Kidney (tissue), 14 donors: ENCODE results near the gene RFT1. TPM values are rescaled to one million over a fixed set of nuclear protein-coding genes. Genes with fewer than 3 reads are reported as not detected.

Experiments
- DNase-seq, 5 donors: peaks; one replicate each; pipeline ENCODE4 v3.0.0-alpha.2; 2013 to 2020
- FAIRE-seq: peaks from 2 replicates; lab custom pipeline; 2012; peaks lifted over from hg19 to GRCh38; lab: Jason Lieb, UNC
- H3K27ac ChIP-seq, 2 donors: one replicate each; pipeline ENCODE4 v1.7.0; 2013; ENCODE audit warnings: low read depth in 2 of 2, low read length in 2 of 2, inconsistent platforms in 1 of 2
- H3K27me3 ChIP-seq: one replicate; pipeline ENCODE4 v1.7.1; 2013; ENCODE audit warnings: low read length, inconsistent platforms; ENCODE audit not compliant: control insufficient read depth, insufficient read depth
- H3K36me3 ChIP-seq, 3 donors: one replicate each; pipeline versions ENCODE4 v1.7.0 to v1.7.1; 2013; ENCODE audit warnings: low read length in 3 of 3, control low read depth in 1 of 3, inconsistent platforms in 1 of 3; ENCODE audit not compliant: insufficient read depth in 3 of 3, control insufficient read depth in 2 of 3
- H3K4me1 ChIP-seq, 3 donors: one replicate each; pipeline versions ENCODE4 v1.7.0 to v1.7.1; 2013; ENCODE audit warnings: low read length in 3 of 3, inconsistent platforms in 1 of 3, low read depth in 1 of 3; ENCODE audit not compliant: control insufficient read depth in 2 of 3, insufficient read depth in 2 of 3
- H3K4me3 ChIP-seq, 3 donors: one replicate each; pipeline versions ENCODE4 v1.7.0 to v1.8.1; 2013; ENCODE audit warnings: low read length in 3 of 3, control low read depth in 1 of 3, inconsistent platforms in 1 of 3
- H3K9ac ChIP-seq, 3 donors: one replicate each; pipeline versions ENCODE4 v1.7.0 to v1.7.1; 2013; ENCODE audit warnings: low read length in 3 of 3, control low read depth in 1 of 3, inconsistent platforms in 1 of 3
- H3K9me3 ChIP-seq, 3 donors: one replicate each; pipeline versions ENCODE4 v1.7.0 to v1.7.1; 2013; ENCODE audit warnings: low read length in 3 of 3, control low read depth in 1 of 3, inconsistent platforms in 1 of 3; ENCODE audit not compliant: control insufficient read depth in 2 of 3, insufficient read depth in 1 of 3
- intact Hi-C: fragments of 100-400 bp; cut with DNase I; formaldehyde crosslinking; loops from one replicate; pipeline ENCODE4 v1.11.1; 2022
- polyA plus RNA-seq: library from polyadenylated mRNA; stranded (reverse); fragments of 350-450 nt; fragmentation: Illumina TruSeq; extraction: RNeasy Lipid Tissue Mini Kit (QIAGEN cat#74804); gene quantifications from one replicate; pipeline ENCODE4 v1.2.3, GENCODE V29; 2014; ENCODE audit warnings: low read depth, low replicate concordance; ENCODE audit not compliant: insufficient read depth
- total RNA-seq: library from RNA; stranded (reverse); fragmentation: NEBNext Ultra II Directional; extraction: Animal tissue kit (Norgen Biotek cat#: 25700); gene quantifications from one replicate; pipeline ENCODE4 v1.2.1, GENCODE V29; 2021
- TF ChIP-seq, protein P1 (sequence below): IDR thresholded peaks from 3 replicates; pipeline ENCODE4 v1.5.1; 2012; ENCODE audit warnings: mild to moderate bottlenecking, moderate library complexity, borderline replicate concordance; ENCODE audit not compliant: insufficient read depth; ENCODE audit errors: extremely low read depth
- donor health status: control.
- donor health status: control.
- donor health status: control.
- donor health status: control.
- donor health status: control.
- donor health status: DM: yes; HTN: yes; CAD: no.
- donor health status: Normal renal cell carcinoma (clear cell type).

RFT1 gene
- total and polyA plus RNA-seq, 2 donors from 2014 or later, result 14.7 to 22.8 TPM

DNA sequence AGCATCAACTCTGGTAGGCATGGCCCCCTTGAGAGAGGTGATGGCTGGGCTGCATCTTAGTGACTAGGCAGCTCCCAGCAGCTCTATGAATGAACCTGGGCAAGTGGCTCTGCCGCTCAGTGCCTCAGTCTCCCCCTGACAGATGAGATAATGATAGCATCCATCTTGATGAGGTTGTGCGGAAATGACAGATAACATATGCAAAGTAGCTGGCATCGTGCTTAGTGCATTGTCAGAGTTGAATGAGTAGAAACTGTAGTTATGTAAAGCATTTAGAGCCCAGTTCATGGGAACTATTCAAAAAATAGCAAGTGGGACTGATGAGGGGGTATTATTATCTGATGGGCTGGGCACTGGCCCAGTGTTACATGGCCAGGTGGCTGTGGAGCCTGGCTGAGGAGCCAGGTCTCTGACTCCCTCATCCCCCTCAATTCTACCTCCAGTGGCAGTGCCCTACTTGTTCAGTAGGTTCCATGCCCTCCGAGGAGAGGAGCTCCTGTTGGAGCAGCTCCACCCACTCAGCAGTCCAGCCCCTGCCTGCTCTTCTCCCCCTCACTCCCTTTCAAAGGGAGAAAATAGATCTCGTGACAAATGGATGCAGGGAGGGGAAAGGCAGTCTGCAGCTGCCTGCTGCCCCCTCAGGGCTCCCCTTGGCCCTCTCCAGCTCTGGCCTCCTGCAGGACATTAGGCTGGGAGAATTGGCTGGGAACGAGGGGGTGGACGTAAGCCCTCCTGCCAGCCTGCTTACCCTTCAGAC lies 37.4 kb upstream of the RFT1 start:
- H3K9me3 ChIP-seq, result no peaks in the 10 kb centered on the region
- peaks cover 0 to 3% (median 3%) of the 10 kb centered on the region in 3 donors for H3K36me3 ChIP-seq
- H3K27me3 ChIP-seq, result no peaks in the 10 kb centered on the region
- no peak overlapping the region for H3K4me3 ChIP-seq
- no peak overlapping the region for H3K9ac ChIP-seq
- TF ChIP-seq, protein P1, sequence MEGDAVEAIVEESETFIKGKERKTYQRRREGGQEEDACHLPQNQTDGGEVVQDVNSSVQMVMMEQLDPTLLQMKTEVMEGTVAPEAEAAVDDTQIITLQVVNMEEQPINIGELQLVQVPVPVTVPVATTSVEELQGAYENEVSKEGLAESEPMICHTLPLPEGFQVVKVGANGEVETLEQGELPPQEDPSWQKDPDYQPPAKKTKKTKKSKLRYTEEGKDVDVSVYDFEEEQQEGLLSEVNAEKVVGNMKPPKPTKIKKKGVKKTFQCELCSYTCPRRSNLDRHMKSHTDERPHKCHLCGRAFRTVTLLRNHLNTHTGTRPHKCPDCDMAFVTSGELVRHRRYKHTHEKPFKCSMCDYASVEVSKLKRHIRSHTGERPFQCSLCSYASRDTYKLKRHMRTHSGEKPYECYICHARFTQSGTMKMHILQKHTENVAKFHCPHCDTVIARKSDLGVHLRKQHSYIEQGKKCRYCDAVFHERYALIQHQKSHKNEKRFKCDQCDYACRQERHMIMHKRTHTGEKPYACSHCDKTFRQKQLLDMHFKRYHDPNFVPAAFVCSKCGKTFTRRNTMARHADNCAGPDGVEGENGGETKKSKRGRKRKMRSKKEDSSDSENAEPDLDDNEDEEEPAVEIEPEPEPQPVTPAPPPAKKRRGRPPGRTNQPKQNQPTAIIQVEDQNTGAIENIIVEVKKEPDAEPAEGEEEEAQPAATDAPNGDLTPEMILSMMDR, result no peak
- peaks cover 0 to 59% (median 29%) of the 10 kb centered on the region in 3 donors for H3K4me1 ChIP-seq
- DNase-seq (peak in 1 of 5 donors; percentile 32), FAIRE-seq (no peak)
- intact Hi-C loops, result no loop called here
- no peak overlapping the region for H3K27ac ChIP-seq

DNA sequence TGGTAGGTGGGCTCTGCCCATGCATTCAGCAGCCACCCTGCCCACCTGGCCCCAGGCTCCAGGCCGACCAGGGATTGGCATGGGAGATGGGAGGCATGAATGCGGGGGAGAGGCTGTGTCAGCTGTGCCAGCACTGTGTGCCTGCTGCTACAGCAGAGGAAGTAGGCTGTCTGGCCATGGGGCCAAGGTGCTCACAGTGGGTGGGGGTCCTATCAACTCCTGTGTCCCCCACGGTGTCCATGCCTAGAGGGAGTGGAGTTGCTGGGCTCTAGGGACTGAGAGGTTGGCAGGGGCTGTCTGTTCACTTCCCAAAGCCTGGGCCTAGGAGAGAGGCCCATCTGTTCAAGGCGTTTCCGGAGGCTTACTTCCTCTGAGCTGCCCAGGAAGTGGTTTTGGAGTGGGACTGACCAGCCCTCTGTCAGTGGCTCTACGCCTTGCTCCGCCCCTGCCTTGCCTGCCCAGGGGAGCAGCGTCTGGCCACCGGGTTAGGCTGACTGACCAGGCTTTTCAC lies 36.6 kb upstream of the RFT1 start:
- peak overlapping the region in 1 of 3 donors; percentile 23 for H3K9ac ChIP-seq
- H3K36me3 ChIP-seq, result peaks cover 0 to 3% (median 3%) of the 10 kb centered on the region in 3 donors
- no peak overlapping the region for H3K4me3 ChIP-seq
- intact Hi-C loops, result no loop called here
- peak overlapping the region in 1 of 2 donors; percentile 54 for H3K27ac ChIP-seq
- TF ChIP-seq, protein P1, result no peak
- FAIRE-seq (no peak), DNase-seq (peak in 2 of 5 donors; percentile 33 to 56)
- no peaks in the 10 kb centered on the region for H3K9me3 ChIP-seq
- no peaks in the 10 kb centered on the region for H3K27me3 ChIP-seq
- peaks cover 0 to 56% (median 32%) of the 10 kb centered on the region in 3 donors for H3K4me1 ChIP-seq

DNA sequence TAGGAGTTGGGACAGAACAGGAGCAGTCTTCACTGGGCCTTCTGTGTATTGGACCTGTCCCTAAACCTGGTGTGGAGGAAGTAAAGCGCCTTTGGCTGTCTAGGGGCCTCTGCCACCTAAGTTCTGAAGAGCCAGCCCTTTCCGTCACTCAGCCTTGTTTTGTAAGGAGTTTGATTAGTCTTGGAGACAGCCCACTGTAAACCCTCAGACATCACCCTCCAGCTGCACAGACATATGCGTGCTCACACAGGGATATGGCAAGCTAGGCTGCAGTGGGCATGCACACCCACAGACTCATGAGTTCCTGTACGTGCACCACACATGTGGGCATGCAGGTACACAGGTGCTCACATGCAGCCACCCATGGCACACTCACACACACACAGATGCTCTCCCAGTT lies 36.0 kb upstream of the RFT1 start:
- TF ChIP-seq, protein P1, result no peak
- Histone ChIP-seq H3K4me1 (peaks cover 0 to 55% (median 32%) of the 10 kb centered on the region in 3 donors), H3K27ac (peak overlapping the region in 1 of 2 donors; percentile 7), H3K36me3 (peaks cover 0 to 3% (median 3%) of the 10 kb centered on the region in 3 donors), H3K9ac (no peak overlapping the region), H3K9me3 (no peaks in the 10 kb centered on the region), H3K27me3 (no peaks in the 10 kb centered on the region), H3K4me3 (no peak overlapping the region)
- FAIRE-seq (no peak), DNase-seq (no peak)
- intact Hi-C loops, result no loop called here
